Fibroblast of skin of left quadriceps (primary cell): ENCODE measurements around the gene ATP5F1B.

Experiments used
- DNase-seq, 2 experiments: peaks; one replicate each; pipeline ENCODE4 v3.0.0-alpha.2; 2013; ENCODE audit warnings: low read depth in 2 of 2

ATP5F1B gene

GRCh38 chr12:56616925-56617324, 28.9 kb downstream of the ATP5F1B start:
- DNase-seq = no peak

GRCh38 chr12:56616244-56616643, 29.5 kb downstream of the ATP5F1B start:
- no peak for DNase-seq

GRCh38 chr12:56614627-56615026, 31.2 kb downstream of the ATP5F1B start:
- DNase-seq = no peak

- no peak for DNase-seq
Measured at GRCh38 chr12:56604355-56604754, 41.4 kb downstream of the ATP5F1B start.

GRCh38 chr12:56602239-56602638, 43.5 kb downstream of the ATP5F1B start:
- DNase-seq = no peak

- DNase-seq = no peak
Measured at GRCh38 chr12:56601503-56601902, 44.3 kb downstream of the ATP5F1B start.

- no peak for DNase-seq
Measured at GRCh38 chr12:56600753-56601152, 45.0 kb downstream of the ATP5F1B start.

- no peak for DNase-seq
Measured at GRCh38 chr12:56599797-56600196, 46.0 kb downstream of the ATP5F1B start.

- no peak for DNase-seq
Measured at GRCh38 chr12:56599041-56599440, 46.7 kb downstream of the ATP5F1B start.

GRCh38 chr12:56596815-56597214, 49.0 kb downstream of the ATP5F1B start:
- no peak for DNase-seq

- peak; percentile 39 to 40 for DNase-seq
Measured at GRCh38 chr12:56593909-56594621, 51.7 kb downstream of the ATP5F1B start.

- peak in 1 of 2 experiments; percentile 12 for DNase-seq
Measured at GRCh38 chr12:56591961-56592360, 53.8 kb downstream of the ATP5F1B start.

- no peak for DNase-seq
Measured at GRCh38 chr12:56591126-56591525, 54.7 kb downstream of the ATP5F1B start.

GRCh38 chr12:56590237-56590830, 55.5 kb downstream of the ATP5F1B start:
- DNase-seq = no peak

GRCh38 chr12:56589783-56590182, 56.0 kb downstream of the ATP5F1B start:
- DNase-seq = no peak
